Bone marrow (tissue), 2 donors: Measurements from ENCODE around the gene ELL.

ENCODE experiments used
- DNase-seq, 2 donors: peaks; one replicate each; lab custom pipeline; 2025; lab: John Stamatoyannopoulos, UW

ELL gene

GRCh38 chr19:18433735-18434398 is 88.0 kb downstream of the ELL start:
- DNase-seq: no peak

GRCh38 chr19:18433015-18433691 is 88.7 kb downstream of the ELL start:
- no peak for DNase-seq

- DNase-seq: no peak
These were observed 89.4 kb downstream of the ELL start for GRCh38 chr19:18432275-18433014.

- DNase-seq: no peak
These were observed 90.3 kb downstream of the ELL start for GRCh38 chr19:18431351-18432197.

- DNase-seq: no peak
These were observed 91.3 kb downstream of the ELL start for GRCh38 chr19:18430417-18431144.

GRCh38 chr19:18429717-18430416 is 92.0 kb downstream of the ELL start:
- no peak for DNase-seq

GRCh38 chr19:18428787-18429674 is 92.8 kb downstream of the ELL start:
- peak; percentile 47 to 67 for DNase-seq

GRCh38 chr19:18428173-18428786 is 93.6 kb downstream of the ELL start:
- DNase-seq: no peak

- no peak for DNase-seq
These were observed 94.1 kb downstream of the ELL start for GRCh38 chr19:18427743-18428113.

GRCh38 chr19:18427080-18427742 is 94.7 kb downstream of the ELL start:
- no peak for DNase-seq

GRCh38 chr19:18426416-18426767 is 95.5 kb downstream of the ELL start:
- DNase-seq: no peak

GRCh38 chr19:18425515-18426415 is 96.1 kb downstream of the ELL start:
- DNase-seq: no peak

GRCh38 chr19:18424890-18425514 is 96.9 kb downstream of the ELL start:
- no peak for DNase-seq

GRCh38 chr19:18424122-18424889 is 97.6 kb downstream of the ELL start:
- DNase-seq: no peak

- no peak for DNase-seq
These were observed 98.4 kb downstream of the ELL start for GRCh38 chr19:18423258-18424020.
